ENCODE results near the gene CACNA1C.

DNA sequence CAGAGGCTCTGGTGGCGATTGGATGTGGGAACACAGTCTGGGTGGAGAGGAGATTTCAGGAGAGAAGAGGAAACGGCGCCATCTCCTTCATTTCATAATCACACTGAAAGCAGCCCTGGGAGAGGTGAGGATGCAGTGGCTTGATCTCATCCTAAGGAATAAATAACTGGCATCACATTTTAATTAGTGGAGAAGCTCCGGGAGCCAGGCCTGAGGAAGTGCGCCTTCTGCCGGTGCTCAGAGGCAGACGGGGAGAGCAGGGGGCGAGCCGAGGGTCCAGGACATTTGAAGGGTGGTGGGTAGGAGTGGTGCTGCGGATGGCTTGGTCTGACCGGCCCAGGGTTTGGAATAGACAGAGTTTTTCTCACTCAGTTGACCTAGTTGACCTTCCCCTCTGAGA lies 265.0 kb downstream of the CACNA1C start:
- TF ChIP-seq, protein P1, sequence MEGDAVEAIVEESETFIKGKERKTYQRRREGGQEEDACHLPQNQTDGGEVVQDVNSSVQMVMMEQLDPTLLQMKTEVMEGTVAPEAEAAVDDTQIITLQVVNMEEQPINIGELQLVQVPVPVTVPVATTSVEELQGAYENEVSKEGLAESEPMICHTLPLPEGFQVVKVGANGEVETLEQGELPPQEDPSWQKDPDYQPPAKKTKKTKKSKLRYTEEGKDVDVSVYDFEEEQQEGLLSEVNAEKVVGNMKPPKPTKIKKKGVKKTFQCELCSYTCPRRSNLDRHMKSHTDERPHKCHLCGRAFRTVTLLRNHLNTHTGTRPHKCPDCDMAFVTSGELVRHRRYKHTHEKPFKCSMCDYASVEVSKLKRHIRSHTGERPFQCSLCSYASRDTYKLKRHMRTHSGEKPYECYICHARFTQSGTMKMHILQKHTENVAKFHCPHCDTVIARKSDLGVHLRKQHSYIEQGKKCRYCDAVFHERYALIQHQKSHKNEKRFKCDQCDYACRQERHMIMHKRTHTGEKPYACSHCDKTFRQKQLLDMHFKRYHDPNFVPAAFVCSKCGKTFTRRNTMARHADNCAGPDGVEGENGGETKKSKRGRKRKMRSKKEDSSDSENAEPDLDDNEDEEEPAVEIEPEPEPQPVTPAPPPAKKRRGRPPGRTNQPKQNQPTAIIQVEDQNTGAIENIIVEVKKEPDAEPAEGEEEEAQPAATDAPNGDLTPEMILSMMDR (IDR thresholded peaks at IDR 0.05): no peak
- no peak for TF ChIP-seq POLR2A (IDR thresholded peaks at IDR 0.05)
